GM12878 (cell line): ENCODE measurements around the gene PLA2G6.
"Not testable (repeated sequence)": the region's sequence is repeated elsewhere in the genome, so short reads cannot be mapped to it uniquely, and the experiment has no call there.

Experiments used
- CTCF ChIP-seq, 3 experiments: IDR thresholded peaks in 2 of 3; conservative IDR thresholded peaks in 1 of 3; 2 replicates each; pipeline ENCODE4 v1.5.1; 2011; ENCODE audit warnings: low read depth in 3 of 3, low read length in 3 of 3, mild to moderate bottlenecking in 3 of 3, control low read depth in 2 of 3, moderate library complexity in 2 of 3, inconsistent platforms in 1 of 3, mixed read lengths in 1 of 3; ENCODE audit not compliant: control insufficient read depth in 2 of 3, insufficient read depth in 1 of 3; ENCODE audit errors: extremely low read depth in 1 of 3
- ESRRA ChIP-seq: IDR thresholded peaks from 2 replicates; pipeline ENCODE4 v1.6.1; 2012; ENCODE audit warnings: mild to moderate bottlenecking, low read length, improper control_type of control experiment
- SP1 ChIP-seq: IDR thresholded peaks from one replicate; pipeline ENCODE4 v1.6.1; 2011; ENCODE audit warnings: low read depth, low read length
- TAF1 ChIP-seq: IDR thresholded peaks from 2 replicates; pipeline ENCODE4 v1.6.1; 2011; ENCODE audit warnings: mild to moderate bottlenecking, low read depth, low read length, borderline replicate concordance
- TBL1XR1 ChIP-seq: IDR thresholded peaks from 2 replicates; pipeline ENCODE4 v1.6.1; 2012; ENCODE audit warnings: low read depth, low read length, improper control_type of control experiment
- USF2 ChIP-seq: IDR thresholded peaks from 2 replicates; pipeline ENCODE4 v1.6.1; 2011; ENCODE audit warnings: low read depth, low read length, improper control_type of control experiment, borderline replicate concordance
- YY1 ChIP-seq: IDR thresholded peaks from 2 replicates; pipeline ENCODE4 v1.6.1; 2011; ENCODE audit warnings: low read depth, mild to moderate bottlenecking, low read length
- ZNF622 ChIP-seq: fragments of 450-650 bp; IDR thresholded peaks from 2 replicates; pipeline ENCODE4 v1.6.1; 2017; ENCODE audit warnings: mild to moderate bottlenecking, inconsistent platforms
- TF ChIP-seq, protein P1 (sequence below): fragments of 450-650 bp; IDR thresholded peaks from 2 replicates; pipeline ENCODE4 v1.6.1; 2014; ENCODE audit warnings: mild to moderate bottlenecking
- TF ChIP-seq, protein P2 (sequence below): IDR thresholded peaks from 2 replicates; pipeline ENCODE4 v1.6.1; 2012; ENCODE audit warnings: mild to moderate bottlenecking, low read depth, low read length
- TF ChIP-seq, protein P3 (sequence below): IDR thresholded peaks from 2 replicates; pipeline ENCODE4 v1.6.1; 2012; ENCODE audit warnings: low read depth, low read length, improper control_type of control experiment
- TF ChIP-seq, protein P4 (sequence below): fragments of 450-650 bp; IDR thresholded peaks from 2 replicates; pipeline ENCODE4 v1.6.1; 2018; ENCODE audit warnings: borderline replicate concordance, mild to moderate bottlenecking; ENCODE audit not compliant: partially characterized antibody
- TF ChIP-seq, protein P5 (sequence below): fragments of 450-650 bp; IDR thresholded peaks from 2 replicates; pipeline ENCODE4 v1.6.1; 2017; ENCODE audit warnings: mild to moderate bottlenecking

DNA sequence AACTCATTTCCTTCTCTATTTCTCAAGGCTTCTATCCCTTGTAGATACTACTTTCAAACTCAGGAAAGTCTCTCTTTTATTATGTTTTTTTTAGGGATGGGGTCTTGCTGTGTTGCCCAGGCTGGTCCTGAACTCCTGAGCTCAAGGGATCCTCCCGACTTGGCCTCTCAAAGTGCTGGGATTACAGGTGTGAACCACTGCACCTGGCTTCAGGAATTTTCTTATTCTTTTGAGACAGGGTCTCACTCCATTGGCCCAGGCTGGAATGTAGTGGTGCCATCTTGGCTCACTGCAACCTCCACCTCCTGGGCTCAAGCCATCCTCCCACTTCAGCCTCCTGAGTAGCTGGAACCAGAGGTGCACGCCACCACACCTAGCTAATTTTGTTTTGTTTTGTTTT is 102.4 kb downstream of the PLA2G6 start:
- not testable (repeated sequence) for TF ChIP-seq YY1; CTCF (IDR thresholded peaks at IDR 0.05 in 2 of 3, conservative IDR thresholded peaks at IDR 0.05 in 1 of 3; ENCODE audit: control insufficient read depth in 2 of 3, extremely low read depth in 1 of 3, insufficient read depth in 1 of 3, low read depth in 3 of 3, low read length in 3 of 3); TBL1XR1; TAF1; USF2; ESRRA; ZNF622; SP1
- TF ChIP-seq, protein P1, sequence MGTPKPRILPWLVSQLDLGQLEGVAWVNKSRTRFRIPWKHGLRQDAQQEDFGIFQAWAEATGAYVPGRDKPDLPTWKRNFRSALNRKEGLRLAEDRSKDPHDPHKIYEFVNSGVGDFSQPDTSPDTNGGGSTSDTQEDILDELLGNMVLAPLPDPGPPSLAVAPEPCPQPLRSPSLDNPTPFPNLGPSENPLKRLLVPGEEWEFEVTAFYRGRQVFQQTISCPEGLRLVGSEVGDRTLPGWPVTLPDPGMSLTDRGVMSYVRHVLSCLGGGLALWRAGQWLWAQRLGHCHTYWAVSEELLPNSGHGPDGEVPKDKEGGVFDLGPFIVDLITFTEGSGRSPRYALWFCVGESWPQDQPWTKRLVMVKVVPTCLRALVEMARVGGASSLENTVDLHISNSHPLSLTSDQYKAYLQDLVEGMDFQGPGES, result not testable (repeated sequence)
- TF ChIP-seq, protein P2, sequence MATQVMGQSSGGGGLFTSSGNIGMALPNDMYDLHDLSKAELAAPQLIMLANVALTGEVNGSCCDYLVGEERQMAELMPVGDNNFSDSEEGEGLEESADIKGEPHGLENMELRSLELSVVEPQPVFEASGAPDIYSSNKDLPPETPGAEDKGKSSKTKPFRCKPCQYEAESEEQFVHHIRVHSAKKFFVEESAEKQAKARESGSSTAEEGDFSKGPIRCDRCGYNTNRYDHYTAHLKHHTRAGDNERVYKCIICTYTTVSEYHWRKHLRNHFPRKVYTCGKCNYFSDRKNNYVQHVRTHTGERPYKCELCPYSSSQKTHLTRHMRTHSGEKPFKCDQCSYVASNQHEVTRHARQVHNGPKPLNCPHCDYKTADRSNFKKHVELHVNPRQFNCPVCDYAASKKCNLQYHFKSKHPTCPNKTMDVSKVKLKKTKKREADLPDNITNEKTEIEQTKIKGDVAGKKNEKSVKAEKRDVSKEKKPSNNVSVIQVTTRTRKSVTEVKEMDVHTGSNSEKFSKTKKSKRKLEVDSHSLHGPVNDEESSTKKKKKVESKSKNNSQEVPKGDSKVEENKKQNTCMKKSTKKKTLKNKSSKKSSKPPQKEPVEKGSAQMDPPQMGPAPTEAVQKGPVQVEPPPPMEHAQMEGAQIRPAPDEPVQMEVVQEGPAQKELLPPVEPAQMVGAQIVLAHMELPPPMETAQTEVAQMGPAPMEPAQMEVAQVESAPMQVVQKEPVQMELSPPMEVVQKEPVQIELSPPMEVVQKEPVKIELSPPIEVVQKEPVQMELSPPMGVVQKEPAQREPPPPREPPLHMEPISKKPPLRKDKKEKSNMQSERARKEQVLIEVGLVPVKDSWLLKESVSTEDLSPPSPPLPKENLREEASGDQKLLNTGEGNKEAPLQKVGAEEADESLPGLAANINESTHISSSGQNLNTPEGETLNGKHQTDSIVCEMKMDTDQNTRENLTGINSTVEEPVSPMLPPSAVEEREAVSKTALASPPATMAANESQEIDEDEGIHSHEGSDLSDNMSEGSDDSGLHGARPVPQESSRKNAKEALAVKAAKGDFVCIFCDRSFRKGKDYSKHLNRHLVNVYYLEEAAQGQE, result not testable (repeated sequence)
- TF ChIP-seq, protein P3, sequence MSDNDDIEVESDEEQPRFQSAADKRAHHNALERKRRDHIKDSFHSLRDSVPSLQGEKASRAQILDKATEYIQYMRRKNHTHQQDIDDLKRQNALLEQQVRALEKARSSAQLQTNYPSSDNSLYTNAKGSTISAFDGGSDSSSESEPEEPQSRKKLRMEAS, result not testable (repeated sequence)
- TF ChIP-seq, protein P4, sequence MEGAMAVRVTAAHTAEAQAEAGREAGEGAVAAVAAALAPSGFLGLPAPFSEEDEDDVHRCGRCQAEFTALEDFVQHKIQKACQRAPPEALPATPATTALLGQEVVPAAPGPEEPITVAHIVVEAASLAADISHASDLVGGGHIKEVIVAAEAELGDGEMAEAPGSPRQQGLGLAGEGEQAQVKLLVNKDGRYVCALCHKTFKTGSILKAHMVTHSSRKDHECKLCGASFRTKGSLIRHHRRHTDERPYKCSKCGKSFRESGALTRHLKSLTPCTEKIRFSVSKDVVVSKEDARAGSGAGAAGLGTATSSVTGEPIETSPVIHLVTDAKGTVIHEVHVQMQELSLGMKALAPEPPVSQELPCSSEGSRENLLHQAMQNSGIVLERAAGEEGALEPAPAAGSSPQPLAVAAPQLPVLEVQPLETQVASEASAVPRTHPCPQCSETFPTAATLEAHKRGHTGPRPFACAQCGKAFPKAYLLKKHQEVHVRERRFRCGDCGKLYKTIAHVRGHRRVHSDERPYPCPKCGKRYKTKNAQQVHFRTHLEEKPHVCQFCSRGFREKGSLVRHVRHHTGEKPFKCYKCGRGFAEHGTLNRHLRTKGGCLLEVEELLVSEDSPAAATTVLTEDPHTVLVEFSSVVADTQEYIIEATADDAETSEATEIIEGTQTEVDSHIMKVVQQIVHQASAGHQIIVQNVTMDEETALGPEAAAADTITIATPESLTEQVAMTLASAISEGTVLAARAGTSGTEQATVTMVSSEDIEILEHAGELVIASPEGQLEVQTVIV, result not testable (repeated sequence)
- TF ChIP-seq, protein P5, sequence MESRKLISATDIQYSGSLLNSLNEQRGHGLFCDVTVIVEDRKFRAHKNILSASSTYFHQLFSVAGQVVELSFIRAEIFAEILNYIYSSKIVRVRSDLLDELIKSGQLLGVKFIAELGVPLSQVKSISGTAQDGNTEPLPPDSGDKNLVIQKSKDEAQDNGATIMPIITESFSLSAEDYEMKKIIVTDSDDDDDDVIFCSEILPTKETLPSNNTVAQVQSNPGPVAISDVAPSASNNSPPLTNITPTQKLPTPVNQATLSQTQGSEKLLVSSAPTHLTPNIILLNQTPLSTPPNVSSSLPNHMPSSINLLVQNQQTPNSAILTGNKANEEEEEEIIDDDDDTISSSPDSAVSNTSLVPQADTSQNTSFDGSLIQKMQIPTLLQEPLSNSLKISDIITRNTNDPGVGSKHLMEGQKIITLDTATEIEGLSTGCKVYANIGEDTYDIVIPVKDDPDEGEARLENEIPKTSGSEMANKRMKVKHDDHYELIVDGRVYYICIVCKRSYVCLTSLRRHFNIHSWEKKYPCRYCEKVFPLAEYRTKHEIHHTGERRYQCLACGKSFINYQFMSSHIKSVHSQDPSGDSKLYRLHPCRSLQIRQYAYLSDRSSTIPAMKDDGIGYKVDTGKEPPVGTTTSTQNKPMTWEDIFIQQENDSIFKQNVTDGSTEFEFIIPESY, result not testable (repeated sequence)
